T-helper 2 cell treated with Interferon-gamma antibody and Interleukin-4, amounts not matched to agents 100 ng/mL and 5 ng/mL, for 36 hours (primary cell): Measurements from ENCODE around the gene MEGF6. TPM values are rescaled to one million over a fixed set of nuclear protein-coding genes. Genes with fewer than 3 reads are reported as not detected.

Source experiments
- intact Hi-C: fragments of 100-400 bp; cut with micrococcal nuclease; formaldehyde crosslinking; loops from one replicate; pipeline ENCODE4 v1.15.1; 2023
- total RNA-seq: library from RNA; stranded (reverse); gene quantifications from 2 replicates; pipeline ENCODE4 v1.2.3, GENCODE V29; 2022

MEGF6 gene
- total RNA-seq, 1 donor from 2014 or later: 11.3 TPM

DNA sequence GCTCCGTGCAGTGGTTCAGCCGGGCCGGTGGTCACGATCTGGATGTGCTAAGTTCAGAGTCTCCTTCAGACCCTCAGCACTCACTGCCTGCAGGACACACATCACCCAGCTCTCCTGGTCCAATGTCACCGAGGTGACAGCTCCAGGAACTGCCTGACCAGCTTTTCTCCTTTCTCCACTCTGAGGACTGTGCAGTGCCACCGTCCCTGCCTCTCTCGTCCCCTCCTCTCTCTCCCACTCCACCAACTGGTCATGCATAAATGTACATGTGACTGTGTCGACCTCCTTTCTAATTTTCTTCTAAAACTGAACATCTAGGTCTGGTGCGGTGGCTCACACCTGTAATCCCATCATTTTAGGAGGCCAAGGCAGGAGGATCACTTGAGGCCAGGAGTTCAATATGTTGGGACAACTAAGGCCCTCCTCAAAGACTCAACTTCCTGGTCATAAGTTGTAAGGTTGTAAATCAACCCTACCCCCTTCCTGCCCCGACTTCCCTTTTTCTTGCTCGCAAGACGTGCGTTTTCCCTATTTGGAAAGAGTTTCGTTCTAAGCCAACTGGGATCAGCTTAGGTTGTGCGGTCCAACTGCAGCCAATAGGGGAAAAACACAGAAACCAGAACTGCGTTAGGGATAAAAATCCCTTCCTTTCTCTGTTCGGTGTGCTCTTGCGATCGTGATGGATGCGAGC lies 53.1 kb downstream of the MEGF6 start:
- intact Hi-C loops: no loop called here

GRCh38 chr1:3557366-3557765 lies 53.9 kb downstream of the MEGF6 start:
- intact Hi-C loops: no loop called here

- intact Hi-C loops: no loop called here
Observed at GRCh38 chr1:3556336-3556735, 55.0 kb downstream of the MEGF6 start.

DNA sequence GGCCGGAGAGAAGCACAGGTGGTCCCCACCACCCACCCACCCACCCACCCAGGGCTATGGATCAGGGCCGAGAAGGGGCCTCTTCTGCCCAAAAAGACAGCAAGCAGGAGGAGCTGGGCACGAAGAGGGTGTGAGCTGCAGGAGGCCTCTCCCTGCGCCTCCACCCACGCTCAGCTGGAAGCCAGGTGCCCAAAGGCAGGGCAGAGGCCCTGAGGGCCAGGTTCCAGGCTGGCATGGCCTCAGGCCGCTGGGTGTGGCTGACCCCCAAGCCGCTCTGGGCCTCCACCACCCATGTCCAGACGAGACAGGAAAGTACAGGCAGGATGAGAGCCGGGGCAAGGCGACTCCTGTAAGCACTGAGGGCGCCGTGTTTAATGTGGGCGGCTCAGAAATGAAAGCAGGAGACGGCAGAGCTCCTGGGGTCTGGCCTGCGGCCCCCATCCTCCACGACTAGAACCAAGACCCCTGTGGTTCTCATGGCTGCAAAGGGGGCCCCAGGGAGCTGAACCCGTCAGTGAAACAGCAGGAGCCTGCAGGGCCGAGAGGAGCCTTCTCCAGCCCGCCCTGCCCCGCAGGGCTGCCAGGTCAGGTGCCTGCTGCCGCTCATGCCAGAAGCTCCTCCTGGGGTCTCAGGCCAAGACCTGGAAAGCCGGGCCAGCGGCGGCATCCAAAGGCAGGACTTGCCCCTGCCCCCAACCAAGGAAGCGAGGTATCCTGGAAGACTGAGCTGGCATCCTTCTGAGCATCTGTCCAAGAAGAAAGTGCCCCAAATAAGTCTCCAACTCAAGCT lies 56.0 kb downstream of the MEGF6 start:
- intact Hi-C loops: no loop called here

- intact Hi-C loops: no loop called here
Observed at GRCh38 chr1:3553940-3554223, 57.4 kb downstream of the MEGF6 start.

DNA sequence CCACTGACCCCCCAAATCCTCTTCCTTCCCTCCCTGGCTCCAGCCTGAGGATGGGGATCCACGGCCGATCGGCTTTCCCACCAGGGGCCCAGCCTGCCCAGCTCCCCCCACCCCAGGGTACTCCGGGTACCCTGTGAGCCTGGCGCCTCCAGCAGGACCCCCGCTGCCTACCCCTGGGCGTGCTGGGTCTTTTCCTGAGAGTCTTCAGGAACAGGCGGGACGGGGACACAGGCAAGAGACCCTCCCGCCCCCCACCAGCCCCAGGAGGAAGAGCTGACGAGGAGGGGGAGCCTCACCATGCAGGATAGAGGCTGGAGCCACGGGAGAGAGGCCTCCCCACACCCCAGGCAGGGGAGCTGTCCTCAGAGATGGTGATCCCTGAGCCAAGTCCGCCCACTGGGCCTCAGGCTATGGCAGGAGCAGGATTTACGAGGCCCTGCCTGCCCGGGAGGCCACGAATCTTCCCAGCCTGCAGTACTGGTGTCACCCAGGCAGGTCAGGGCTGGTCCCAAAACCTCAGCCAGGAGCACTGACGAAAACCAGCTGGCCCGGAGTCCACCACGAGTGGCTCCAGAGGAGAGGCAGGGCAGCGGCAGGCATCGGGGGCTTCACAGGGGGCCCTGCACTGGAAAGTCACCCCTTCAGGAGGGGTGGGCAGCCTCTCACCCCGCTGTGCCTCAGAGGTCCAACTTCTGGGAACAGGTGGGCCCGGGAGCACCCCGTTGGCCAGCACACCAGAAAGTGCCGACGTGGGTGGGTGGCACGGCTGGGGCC lies 58.0 kb downstream of the MEGF6 start:
- intact Hi-C loops: no loop called here

- intact Hi-C loops: no loop called here
Observed at GRCh38 chr1:3552751-3553150, 58.6 kb downstream of the MEGF6 start.

GRCh38 chr1:3552176-3552575 lies 59.1 kb downstream of the MEGF6 start:
- intact Hi-C loops: no loop called here

DNA sequence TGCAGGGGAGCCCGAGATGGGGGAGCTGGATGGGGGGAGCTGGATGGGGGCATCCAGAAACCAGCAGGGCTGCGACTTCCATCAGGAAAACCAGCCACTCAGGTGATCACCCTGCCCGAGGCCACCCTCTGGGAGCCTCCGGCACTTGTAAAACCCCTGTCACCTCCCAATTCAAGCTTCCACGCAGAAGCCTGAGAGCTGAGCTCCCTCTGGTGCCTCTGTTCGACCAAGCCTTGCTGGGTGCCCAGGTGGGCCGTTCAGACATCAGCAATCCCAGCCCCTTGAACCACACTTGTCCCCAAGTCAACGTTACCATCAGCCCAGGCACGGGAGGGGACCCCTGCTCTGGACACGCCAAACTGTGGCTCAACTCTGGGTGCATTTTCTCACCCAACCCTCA lies 59.6 kb downstream of the MEGF6 start:
- intact Hi-C loops: no loop called here

- intact Hi-C loops: no loop called here
Observed at GRCh38 chr1:3551290-3551678, 60.0 kb downstream of the MEGF6 start.

- intact Hi-C loops: no loop called here
Observed at GRCh38 chr1:3550511-3551289, 60.6 kb downstream of the MEGF6 start.

DNA sequence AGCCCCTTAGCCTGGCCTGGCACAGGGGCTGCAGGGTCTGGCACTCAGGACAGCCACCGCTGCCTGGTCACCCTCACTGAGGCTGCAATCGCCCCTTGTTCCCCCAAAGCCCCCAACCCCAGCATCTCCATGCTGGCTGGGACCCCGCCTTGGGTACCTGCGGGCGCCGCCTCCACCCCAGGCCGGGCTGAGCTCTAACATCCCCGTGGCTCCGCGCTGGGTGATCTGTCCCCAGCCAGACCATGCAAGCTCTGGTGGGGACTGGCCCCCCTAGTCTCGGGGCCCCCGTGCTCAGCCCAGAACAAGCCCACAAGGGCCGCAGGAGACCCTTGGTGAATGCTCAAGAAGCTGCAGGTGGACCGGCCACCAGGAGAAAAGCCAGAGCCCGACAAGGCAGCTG lies 62.4 kb downstream of the MEGF6 start:
- intact Hi-C loops: no loop called here

GRCh38 chr1:3548156-3548893 lies 63.0 kb downstream of the MEGF6 start:
- intact Hi-C loops: no loop called here

- intact Hi-C loops: no loop called here
Observed at GRCh38 chr1:3547055-3548005, 64.0 kb downstream of the MEGF6 start.

- intact Hi-C loops: no loop called here
Observed at GRCh38 chr1:3546048-3546384, 65.3 kb downstream of the MEGF6 start.

- intact Hi-C loops: no loop called here
Observed at GRCh38 chr1:3545363-3546047, 65.8 kb downstream of the MEGF6 start.

GRCh38 chr1:3544040-3544977 lies 67.0 kb downstream of the MEGF6 start:
- intact Hi-C loops: no loop called here
